HK-2 (cell line): ENCODE measurements around the gene PDE6B.

Experiments used
- DNase-seq: peaks from one replicate; pipeline ENCODE4 v3.0.0-alpha.2; 2018; ENCODE audit not compliant: unreplicated experiment

PDE6B gene

DNA sequence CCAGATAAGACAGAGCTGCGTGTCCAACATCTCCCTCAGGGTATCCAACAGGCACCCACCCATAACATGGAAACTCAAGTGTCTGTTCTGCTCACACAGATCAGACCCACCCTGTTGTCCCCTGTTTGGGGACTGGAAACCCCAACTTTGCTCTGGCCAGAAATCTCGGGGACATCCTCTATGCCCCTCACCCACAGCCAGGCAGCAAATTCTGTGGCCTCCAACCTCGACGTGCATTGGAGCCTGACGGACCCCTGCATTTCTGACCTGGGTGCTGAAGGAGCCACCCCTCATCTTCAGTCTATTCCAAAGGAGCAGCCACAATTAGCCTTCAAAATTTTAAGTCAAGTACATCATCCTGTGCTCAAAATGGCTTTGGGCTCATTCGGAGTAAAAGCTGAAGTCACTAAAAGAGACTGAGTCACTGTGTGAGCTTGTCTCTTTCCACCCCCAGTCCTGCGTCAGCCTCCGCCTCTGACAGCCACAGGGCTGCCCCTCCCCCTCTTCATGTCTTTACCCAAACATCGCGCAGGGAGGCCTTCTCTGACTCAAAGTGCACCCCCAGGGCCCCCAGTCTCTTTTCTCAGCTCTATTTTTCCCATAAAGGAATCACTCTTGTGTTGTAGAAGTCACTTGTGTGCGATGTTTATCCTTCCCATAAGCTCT is 24.4 kb upstream of the PDE6B start:
- DNase-seq = no peak

DNA sequence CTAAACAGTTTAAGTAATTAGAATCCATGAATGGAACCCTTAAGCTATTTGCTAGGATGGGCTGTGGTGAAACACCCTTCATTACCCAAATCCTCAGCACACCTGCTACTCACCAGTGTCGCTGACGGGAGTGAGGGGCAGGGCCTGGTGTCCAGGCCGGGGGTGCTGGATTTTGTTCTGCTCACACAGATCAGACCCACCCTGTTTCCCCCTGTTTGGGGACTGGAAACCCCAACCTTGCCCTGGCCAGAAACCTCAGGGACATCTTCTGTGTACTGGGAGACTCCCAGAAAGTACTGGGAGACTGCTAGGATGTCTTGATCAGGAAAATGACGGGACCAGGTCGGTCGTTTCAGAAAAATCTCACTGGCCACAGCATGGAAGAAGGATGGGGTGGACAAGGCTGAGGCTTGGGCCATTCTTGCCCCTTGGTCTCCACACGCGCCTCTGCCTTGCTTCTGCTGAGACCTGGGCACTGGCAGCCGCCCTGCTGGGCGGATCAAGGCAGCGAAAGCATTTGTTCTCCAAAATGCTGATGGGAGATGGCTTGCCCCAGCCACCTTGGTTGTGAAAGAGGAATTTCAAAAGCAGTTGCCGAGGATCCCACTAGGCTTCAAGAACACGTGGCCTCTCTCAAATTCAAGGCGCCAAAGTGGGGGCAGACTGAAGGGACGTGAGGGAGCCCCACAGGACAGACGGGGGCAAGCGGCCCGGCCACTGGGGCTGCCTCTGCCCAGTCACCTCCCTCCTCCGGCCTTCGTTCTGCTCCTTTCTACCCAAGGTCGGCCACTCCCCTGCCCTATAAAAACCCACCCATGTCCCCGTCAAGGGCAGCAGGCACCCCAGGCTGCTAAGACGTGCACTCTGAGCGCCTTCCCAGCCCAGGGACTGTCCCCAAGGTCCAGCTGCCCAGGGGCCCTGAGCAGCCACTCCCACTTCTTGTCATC is 23.5 kb upstream of the PDE6B start:
- no peak for DNase-seq

DNA sequence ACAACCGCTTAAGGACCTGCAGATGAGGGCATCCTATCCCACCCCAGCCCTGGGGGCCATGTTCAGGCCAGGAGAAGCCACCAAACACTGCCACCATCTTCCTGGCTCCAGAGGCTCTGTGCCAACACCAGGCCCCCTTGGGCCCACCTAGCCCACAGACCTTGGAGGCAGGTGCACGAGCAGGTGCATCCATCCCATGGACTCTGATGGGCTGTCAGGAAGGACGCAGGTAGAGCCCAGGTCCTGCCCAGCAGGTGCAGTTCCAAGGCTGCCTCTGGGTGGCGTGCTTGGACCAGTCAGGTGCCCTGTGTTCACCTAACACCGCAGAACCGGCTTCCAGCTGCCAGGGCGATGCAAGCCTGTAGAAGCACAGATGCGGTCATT is 22.8 kb upstream of the PDE6B start:
- peak; percentile 83 for DNase-seq

DNA sequence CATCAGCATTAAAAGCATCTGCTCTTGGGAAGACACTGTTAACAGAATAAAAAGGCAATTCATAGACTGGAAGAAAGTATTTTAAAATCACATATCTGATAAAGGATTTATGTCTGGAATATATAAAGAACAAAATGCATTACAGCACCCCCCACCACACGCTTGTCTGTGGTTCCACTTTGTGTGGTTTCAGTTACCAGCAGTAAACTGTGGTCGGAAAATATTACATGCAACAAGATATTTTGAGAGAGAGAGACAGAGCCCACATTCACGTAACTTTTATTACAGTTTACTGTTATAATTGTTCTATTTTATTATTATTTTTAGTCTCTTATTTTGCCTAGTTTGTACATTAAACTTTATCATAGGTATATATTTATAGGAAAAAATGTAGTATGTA is 21.2 kb upstream of the PDE6B start:
- DNase-seq = no peak

DNA sequence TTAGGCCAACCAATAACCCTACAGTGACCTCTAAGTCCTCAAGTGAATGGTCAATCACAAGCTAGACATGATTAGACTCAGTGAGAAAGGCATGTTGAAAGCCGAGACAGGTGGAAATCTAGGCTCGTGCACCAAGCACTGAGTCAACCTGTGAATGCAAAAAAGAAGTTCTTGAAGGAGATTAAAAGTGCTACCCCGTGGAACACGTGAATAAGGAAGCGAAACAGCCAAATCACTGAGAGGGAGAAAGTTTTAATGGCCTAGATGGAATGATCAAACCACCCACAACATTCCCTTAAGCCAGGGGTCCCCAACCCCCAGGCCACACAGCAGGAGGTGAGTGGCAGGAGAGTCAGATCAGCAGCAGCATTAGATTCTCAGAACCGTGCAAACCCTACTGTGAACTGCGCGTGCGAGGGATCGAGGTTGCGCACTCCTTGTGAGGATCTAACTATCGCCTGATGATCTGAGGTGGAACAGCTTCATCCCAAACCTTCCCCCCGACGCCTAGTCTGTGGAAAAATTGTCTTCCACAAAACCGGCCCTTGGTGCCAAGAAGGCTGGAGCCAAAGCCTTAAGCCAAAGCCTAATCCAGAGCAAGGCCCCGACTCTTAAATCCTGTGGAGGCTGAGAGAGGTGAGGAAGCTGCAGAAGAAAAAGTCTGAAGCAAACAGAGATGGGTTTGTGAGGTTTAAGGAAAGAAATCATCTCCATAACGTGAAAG is 19.5 kb upstream of the PDE6B start:
- DNase-seq = no peak

DNA sequence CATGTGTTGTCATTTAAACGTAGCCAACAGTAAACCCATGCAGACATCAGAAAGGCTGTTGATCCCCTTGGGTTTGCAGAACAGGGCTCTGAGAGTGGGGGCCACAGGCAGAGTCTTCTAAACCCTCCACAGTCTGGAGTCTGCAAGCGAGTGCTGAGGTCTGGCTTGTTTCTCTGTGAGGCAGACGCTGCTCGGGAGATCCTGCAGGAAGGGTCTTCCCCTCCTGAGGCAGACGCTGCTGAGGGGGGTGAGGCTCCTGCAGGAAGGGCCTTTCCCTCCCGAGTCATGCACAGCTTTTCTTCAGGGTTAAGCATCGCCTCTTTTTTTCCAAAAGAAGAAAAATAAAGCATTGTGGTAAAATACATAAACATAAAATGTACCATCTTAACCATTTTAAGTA is 17.1 kb upstream of the PDE6B start:
- no peak for DNase-seq

DNA sequence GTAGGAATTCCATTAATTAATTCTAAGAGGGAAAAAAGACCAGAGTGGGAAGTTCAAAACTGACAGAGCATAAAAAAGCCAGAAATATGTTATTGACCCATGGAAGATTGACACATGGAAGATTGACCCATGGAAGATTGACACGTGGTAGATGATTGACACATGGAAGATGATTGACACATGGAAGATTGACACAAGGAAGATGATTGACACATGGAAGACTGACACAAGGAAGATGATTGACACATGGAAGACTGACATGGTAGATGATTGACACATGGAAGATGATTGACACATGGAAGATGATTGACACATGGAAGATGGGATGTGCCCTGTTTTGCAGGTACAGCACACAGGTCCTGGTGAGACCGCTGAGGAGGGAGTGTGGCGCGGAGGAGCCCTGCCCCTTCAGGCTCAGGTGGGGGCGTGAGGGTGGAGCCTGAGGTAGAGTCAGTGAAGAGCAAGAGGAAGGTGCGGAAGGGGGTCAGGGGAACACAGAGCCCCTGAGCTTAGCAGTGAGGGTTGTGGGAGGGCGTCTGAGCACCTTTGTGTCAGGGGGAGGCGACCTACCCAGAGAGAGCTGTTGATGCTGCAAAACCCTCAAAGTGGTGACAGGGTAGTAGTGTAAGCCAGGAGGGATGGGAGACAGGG is 15.8 kb upstream of the PDE6B start:
- DNase-seq = no peak

DNA sequence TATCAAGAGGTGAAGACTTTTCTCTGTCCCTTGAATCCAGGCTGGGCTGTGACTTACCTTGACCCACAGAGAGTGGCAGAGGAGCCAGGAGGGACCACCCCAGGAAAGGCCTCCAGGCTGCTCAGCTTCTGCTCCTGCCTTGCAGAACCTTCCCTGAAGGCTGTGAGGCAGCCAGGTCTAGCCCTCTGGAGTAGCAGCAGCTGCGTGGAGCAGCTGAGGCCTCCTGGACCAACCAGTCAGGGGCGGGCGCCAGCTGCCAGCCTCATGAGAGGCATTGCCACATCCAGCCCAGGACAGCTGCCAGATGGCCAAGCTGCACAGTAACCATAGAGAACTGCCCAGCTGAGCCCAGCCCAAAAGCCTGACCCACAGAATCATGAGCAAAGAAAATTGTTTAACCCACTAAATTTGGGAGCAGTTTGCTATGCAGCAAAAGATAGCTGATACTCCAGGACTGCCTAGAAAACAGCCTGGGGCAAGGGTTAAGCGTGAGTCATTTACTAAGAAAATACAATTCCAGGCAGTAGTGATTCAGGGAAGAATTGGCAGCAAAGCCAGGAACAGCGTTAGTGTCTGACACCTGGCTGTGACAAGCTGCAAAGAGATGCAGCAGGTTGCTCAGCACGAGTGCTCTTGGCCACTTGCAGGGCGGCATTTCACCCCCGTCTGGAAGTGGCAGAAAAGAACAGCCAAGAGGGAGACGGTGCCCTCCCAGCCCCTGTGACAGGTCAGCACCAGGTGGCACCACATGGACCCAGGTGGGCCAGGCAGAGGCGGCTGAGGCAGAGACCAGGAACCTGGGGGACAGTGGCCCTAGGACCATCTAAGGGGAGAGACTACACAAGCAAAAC is 14.7 kb upstream of the PDE6B start:
- DNase-seq = peak; percentile 26

DNA sequence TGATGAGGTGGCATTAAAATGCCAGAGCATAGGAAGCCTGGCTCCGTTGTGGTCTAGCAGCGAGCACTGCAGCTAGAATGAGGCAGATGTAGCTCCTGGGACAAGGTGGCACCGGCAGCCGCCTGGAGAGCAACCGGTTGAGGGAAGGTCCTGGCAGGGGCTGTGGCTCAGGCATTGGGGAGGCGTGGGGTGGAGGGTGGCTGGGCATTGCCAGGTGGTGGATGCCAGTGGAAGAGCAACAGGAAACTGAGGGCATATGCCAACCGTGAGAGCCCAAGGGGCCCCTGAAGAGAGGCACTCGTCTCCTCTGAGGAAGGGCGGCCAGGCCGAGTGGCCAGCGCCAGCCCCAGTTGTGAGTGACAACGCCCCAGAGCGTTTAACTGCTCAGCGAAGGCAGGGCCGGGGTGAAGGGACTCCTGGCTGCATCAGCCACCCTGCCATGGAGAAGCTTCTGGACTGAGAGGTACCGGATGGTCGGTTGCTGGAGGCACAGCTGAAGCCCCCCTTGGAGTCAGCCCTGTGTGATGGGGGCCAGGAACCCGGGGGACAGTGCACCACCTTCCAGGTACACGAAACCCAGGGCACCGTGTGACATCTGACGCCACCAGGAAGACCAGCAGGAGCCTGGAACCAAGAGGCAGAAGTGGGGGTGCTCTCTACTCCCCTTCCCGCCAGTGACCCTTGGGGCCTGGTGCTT is 13.2 kb upstream of the PDE6B start:
- DNase-seq = no peak

DNA sequence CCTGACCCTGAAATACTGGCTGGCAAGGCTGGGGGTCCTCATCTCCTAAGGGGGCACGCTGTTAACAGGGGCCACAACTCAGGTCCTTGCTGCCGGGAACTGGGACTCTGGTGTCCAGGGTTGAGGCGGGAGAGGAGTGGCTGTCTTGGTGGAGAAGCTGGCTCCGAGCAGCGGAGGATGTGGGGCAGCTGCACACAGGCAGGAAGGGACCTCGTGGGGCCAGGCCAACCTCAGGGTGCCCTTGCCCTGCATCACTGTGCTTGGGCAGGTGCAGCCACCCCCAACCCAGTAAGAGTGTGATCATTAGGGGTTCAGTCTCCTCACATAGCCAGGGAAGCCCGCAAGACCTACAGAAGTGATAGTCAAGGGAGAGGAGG is 12.6 kb upstream of the PDE6B start:
- DNase-seq = no peak

DNA sequence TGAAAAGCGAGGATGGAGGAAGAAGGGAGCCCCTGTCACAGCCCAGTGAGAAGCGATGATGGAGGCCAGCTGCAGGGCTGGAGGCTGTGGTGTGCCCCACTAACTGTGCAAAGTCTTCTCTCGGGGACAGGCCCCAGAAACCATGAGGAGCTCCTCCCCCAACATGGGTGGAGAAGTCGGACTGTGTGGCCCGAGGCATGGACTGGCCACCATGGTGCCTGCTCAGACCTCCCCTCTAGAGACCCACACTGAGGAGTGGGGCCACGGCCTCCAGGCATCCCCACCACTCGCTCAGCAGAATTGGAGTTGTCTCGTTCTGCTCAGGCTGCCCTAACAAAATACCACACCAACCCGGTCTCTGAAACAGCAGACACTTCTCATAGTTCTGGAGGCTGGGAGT is 12.2 kb upstream of the PDE6B start:
- no peak for DNase-seq

DNA sequence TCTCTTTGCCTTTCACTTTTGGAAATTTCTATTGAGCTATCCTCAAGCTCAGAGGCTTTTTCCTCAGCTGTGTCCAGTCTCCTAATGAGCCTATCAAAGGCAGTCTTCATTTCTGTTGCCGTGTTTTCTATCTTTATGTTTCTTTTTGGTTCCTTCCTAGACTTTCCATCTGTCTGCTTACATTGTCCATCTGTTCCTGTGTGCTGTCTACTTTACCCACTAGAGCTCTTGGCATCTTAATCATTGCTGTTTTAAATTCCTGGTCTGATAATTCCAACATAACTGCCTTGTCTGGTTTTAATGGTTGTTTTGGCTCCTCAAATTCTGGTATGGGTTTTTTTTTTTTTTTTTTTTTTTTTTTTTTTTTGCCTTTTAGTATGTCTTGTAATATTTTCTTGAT is 9.3 kb upstream of the PDE6B start:
- DNase-seq = no peak

DNA sequence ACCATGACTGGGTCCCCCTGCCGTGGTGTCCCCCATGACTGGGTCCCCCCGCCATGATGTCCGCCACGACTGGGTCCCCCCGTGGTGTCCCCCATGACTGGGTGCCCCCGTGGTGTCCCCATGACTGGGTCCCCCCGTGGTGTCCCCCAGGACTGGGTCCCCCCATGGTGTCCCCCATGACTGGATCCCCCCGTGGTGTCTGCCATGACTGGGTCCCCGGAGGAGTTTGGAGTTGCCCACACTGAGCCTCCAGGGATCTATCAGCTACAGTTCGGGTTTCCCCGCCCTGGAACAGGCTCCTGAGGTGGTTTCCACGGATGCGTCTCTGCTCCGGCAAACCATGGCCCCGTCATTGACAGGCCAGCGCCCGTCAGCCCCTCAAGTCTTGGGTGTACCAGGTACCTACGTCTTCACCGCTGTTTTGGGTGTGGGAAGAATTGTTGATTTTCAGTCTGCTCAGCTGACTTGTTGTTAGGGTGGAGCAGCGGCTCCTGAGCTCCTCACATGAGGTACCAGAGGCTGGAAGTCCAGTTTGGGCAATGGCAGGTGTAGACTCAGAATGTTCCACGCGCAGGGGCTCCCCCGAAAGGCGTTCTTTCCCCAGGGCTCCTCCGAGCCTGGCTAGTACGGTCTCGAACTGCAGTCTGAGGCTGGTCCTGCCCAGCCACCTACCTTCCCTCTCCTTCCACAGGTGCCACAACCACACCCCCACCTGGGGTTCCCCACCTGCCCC is 8.3 kb upstream of the PDE6B start:
- no peak for DNase-seq

DNA sequence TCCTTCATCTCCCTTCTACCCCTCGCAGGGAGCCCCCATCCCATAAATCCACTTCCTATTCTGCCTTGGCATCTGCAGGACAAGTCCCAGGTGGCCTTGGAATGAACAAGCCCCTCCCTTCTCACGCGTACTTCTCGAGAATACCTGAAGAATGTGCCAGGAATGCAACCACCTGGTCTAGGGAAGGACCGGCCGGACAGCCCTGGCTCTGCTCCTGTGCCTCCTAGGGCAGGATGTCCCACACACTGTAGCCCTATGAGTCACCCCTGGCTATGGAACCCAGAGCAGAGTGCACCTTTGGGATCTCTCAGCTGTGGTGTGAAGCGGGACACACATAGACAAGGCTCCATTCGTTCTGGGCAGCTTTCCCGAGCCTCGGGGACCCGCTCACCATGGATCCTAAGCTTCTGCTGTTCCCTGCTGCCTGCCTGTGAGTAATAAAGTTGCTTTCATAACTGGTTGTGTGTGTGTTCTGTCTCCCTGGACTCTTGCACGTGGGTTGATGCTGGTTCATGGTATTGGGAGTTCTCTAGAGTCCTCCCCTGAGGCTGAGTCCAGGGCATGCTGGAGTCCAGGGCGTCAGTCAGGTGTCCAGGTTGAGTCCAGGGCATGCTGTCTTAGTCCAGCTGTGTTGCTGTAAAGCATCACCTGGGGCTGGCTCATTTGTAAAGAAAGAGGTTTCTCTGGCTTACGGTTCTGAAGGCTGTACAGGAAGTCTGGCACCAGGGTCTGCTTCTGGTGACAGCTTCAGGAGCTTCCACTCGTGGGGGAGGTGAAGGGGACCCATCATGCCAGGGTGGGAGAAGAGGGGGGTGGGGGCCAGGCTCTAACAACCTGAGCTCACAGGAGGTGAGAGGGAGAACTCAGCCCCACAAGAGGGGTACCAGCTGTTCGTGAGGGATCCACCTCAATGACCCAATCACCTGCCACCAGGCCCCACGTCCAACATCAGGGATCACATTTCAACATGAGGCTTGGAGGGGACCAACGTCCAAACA is 7.4 kb upstream of the PDE6B start:
- DNase-seq = no peak

DNA sequence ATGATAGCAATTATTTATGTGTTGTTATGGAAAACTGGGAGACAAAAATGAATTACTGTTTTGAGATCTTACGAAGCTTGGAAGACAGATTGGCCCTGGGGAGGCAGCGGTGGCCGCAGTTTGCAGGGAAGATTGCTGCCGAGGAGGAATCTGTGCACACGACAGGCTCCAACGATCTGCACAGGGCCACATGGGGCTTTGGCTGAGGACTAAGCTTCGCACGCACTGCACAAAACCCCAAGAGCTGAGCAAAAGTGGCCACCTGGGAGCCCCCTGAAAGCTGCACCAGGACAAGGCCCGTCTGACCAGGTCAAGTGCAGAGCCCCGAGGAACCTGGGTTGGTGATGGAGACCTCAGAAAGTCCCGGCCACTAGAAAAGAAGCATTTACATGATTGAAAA is 5.2 kb upstream of the PDE6B start:
- DNase-seq = no peak

DNA sequence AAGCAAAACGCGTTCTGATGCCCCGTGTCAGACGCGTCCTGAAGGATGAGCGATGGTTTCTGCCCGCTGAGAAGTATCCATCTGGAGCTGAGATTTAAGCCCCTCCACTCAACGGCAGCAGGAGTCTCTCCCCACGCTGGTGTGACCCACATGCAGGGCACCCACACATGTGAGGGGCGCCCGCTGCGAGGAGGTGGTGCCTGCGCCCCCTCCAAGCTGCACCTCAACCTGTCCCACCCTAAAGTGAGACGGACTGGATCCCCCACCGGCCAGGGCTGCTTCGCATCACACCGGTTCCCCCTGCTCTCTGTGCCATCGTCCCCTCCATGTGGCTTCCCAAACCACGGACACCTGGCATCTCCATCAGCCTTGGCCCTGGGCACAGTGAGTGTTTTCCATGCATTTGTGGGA is 4.5 kb upstream of the PDE6B start:
- DNase-seq = no peak

DNA sequence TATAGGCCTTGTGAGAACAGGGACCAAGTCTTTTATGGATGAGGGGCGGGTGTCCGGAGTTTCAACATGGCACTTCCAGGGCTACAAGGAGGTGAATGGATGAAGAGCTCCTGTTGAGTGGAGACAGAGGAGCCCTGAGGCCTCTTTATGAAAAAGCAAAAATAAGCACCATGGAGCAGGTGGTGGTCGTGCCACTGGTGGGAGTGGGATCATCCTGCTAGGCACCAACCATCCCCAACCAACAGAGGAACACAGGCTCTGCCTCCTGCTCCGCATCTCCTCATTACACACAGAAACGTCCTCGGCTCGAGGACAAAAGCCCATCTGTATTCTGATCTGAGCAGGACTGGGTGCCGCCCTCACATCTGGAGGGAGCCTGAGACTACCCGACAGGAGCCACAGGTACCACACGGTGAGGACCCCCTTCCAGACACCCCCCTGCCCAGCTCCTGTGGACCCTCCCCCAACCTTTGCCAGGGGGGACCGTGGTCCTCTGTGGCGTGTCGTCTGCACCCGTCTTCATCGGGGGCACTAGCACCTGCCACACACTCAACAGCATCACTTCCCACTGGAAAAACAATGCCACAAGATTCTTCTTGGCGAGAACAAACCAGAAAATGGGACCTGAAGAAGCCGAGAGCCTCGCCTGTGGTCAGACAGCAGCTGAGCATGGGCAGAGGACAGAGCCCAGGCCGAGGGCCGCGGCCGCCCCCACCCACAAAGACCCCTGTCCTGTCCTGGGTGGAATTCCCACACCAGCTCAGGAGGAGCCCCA is 3.9 kb upstream of the PDE6B start:
- DNase-seq = no peak
